ENCODE measurements around the gene NT5M. TPM values are rescaled to one million over a fixed set of nuclear protein-coding genes. Genes with fewer than 3 reads are reported as not detected.

Gene NT5M
- polyA plus RNA-seq, 1 experiment: 1.2 TPM

DNA sequence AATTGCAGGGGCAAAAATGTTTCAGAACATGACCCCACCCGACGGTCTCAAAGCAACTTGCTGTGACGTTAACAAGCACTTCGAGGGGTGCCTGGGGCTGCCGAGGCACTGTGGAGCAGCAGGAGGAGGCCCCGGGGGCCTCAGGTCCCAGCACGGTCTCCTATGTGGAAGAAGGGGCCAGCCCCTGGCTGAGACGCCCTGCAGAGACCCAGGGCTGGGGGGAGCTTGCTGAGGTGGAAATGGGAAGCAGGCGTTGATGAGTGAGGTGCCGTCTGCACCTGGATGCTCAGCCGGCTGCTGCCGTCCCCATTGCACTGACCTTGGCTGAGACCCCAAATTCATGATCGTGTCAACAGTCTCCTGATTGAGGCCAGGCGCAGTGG, 46.5 kb downstream of the NT5M start:
- Histone ChIP-seq H3K27me3 (ENCODE audit: control insufficient read depth, insufficient read depth, low read length) (no peaks in the 10 kb centered on the region), H3K36me3 (ENCODE audit: control insufficient read depth, insufficient read depth, low read length) (no peaks in the 10 kb centered on the region), H3K4me3 (ENCODE audit: low read depth, low read length) (no peak overlapping the region)
- DNase-seq (ENCODE audit: low read depth): no peak
- TF ChIP-seq, protein P1, sequence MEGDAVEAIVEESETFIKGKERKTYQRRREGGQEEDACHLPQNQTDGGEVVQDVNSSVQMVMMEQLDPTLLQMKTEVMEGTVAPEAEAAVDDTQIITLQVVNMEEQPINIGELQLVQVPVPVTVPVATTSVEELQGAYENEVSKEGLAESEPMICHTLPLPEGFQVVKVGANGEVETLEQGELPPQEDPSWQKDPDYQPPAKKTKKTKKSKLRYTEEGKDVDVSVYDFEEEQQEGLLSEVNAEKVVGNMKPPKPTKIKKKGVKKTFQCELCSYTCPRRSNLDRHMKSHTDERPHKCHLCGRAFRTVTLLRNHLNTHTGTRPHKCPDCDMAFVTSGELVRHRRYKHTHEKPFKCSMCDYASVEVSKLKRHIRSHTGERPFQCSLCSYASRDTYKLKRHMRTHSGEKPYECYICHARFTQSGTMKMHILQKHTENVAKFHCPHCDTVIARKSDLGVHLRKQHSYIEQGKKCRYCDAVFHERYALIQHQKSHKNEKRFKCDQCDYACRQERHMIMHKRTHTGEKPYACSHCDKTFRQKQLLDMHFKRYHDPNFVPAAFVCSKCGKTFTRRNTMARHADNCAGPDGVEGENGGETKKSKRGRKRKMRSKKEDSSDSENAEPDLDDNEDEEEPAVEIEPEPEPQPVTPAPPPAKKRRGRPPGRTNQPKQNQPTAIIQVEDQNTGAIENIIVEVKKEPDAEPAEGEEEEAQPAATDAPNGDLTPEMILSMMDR (IDR thresholded peaks at IDR 0.05; ENCODE audit: insufficient read depth, low read depth, low read length): no peak
- ChIA-PET CTCF (interaction anchor here (0.9 to 14.1 kb wide), 5 partner anchors 15 to 289 kb away, joined by 3 to 208 read pairs (median 4); partner anchors contain the start of gene RASD1), POLR2A (no interaction called here)

DNA sequence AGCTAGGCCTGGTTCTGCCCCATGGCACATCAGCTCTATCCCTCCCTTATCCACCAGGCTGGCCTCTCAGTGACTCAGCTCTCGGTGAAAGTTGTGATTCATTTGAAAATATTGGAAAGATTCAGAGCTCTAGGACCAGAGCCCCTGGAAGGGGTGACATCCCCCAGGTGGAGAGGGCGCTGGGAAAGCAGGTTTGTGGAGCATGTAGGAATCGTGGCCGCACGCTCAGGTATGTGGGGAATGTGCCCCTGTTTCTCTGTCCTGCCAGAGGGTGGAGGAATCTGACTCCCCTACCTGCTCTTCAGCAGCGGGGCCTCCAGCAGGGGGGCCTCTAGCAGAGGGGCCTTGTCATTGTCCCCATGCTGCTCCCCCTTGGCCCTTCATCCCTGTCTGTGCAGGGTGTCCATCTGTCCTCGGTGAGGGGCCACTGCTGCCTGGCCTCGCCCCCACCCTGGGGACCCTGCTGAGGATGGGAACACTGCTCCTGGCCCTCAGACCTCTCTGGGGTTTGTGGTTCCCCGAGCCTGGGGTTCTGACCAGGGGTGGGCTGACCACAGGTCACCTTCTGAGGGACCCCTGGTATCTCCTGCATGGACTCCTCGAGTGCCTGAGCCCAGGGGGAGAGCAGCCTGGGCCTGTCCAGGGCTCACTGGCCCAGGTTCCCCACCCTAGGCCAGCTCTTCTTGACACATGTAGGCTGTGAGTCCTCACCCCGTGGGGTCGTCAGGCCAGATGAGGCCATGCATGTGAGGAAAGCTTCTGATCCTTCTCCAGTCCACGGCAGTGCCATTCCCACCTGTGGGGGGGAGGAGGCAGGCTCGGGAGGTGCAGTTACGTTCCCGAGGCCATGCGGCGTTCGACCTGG, 47.5 kb downstream of the NT5M start:
- Histone ChIP-seq H3K27me3 (ENCODE audit: control insufficient read depth, insufficient read depth, low read length) (no peaks in the 10 kb centered on the region), H3K4me3 (ENCODE audit: low read depth, low read length) (no peak overlapping the region), H3K36me3 (ENCODE audit: control insufficient read depth, insufficient read depth, low read length) (no peaks in the 10 kb centered on the region)
- ChIA-PET POLR2A (no interaction called here), CTCF (interaction anchor here (0.6 to 14.1 kb wide), 8 partner anchors 14 to 350 kb away, joined by 3 to 208 read pairs (median 3); partner anchors contain the start of gene RASD1)
- TF ChIP-seq, protein P1 (IDR thresholded peaks at IDR 0.05; ENCODE audit: insufficient read depth, low read depth, low read length): peak; percentile 7; the same call in 1 of the 2 replicates
- DNase-seq (ENCODE audit: low read depth): no peak

- TF ChIP-seq, protein P1 (IDR thresholded peaks at IDR 0.05; ENCODE audit: insufficient read depth, low read depth, low read length): no peak
- no peak for DNase-seq (ENCODE audit: low read depth)
- Histone ChIP-seq H3K27me3 (ENCODE audit: control insufficient read depth, insufficient read depth, low read length) (no peaks in the 10 kb centered on the region), H3K4me3 (ENCODE audit: low read depth, low read length) (no peak overlapping the region), H3K36me3 (ENCODE audit: control insufficient read depth, insufficient read depth, low read length) (no peaks in the 10 kb centered on the region)
- ChIA-PET POLR2A (no interaction called here), CTCF (interaction anchor here (0.6 to 14.1 kb wide), 8 partner anchors 36 to 351 kb away, joined by 3 to 208 read pairs (median 3); partner anchors contain the start of gene RASD1)
Observed at GRCh38 chr17:17351356-17351891, 48.3 kb downstream of the NT5M start.

DNA sequence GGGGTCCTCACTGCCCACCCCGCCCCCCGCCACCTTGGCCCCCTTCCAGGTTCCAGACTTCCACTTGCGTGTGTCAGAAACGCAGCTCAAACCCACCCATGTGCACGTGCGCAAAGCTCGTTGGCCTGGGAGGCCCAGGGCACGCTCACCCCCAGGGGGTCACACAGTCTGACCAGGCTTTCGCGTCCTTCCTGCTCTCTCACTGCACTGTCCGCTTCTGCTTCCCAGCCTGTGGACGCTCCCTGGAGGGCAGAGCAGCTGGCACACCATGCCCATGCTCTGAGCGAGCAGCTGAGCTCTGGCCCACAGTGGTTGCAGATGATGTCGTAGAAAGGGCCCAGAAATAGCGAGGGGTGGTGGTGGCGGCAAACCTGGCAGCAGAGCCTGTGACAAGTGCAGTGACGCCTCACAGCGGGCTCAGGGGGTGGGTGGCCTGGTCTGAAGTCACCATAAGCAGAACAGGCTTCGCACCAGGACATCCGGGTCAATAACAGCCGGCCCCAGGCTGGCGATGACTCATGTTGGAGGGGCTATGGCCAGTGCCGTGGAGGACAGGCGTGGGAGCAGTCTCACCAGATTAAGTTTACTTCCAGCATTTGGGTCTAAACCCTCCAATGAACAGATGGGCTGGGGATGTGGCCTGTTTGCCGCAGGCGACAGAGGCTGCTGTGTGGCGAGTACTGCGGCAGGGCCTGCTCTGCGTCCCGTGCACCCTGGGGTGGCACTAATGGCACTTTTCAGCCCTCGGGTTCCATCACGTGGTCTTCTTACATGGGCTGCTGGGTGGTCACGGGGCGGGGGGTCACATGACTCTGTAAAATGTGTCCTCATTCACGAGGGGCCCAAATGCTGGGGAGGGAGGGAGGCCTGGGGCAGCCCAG, 49.0 kb downstream of the NT5M start:
- Histone ChIP-seq H3K27me3 (ENCODE audit: control insufficient read depth, insufficient read depth, low read length) (no peaks in the 10 kb centered on the region), H3K4me3 (ENCODE audit: low read depth, low read length) (no peak overlapping the region), H3K36me3 (ENCODE audit: control insufficient read depth, insufficient read depth, low read length) (no peaks in the 10 kb centered on the region)
- no peak for DNase-seq (ENCODE audit: low read depth)
- POLR2A ChIA-PET: no interaction called here
- TF ChIP-seq, protein P1 (IDR thresholded peaks at IDR 0.05; ENCODE audit: insufficient read depth, low read depth, low read length): no peak
- CTCF ChIA-PET: interaction anchor here (0.6 to 14.1 kb wide), 8 partner anchors 22 to 287 kb away, joined by 3 to 208 read pairs (median 3); partner anchors contain the start of gene RASD1

Data from BJ (cell line).